Left kidney (tissue), 2 donors: ENCODE results near the gene DHRS3. TPM values are rescaled to one million over a fixed set of nuclear protein-coding genes. Genes with fewer than 3 reads are reported as not detected.
A peak's percentile ranks its signal among the peaks of the same experiment; 100 is the strongest.
"Not testable (repeated sequence)": the region's sequence is repeated elsewhere in the genome, so short reads cannot be mapped to it uniquely, and the experiment has no call there.

Source experiments
- DNase-seq: peaks from one replicate; pipeline ENCODE4 v3.0.0-alpha.2; 2013
- polyA plus RNA-seq: library from polyadenylated mRNA; unstranded; fragments of 120-200 nt; gene quantifications from one replicate; pipeline ENCODE4 v1.2.1, GENCODE V29; 2013; ENCODE audit not compliant: insufficient read length

The DHRS3 gene
- polyA plus RNA-seq, 1 donor: 80.7 TPM

GRCh38 chr1:12577020-12577419 lies 41.0 kb downstream of the DHRS3 start:
- DNase-seq: no peak

GRCh38 chr1:12574757-12575139 lies 43.3 kb downstream of the DHRS3 start:
- no peak for DNase-seq

GRCh38 chr1:12573015-12573825 lies 44.8 kb downstream of the DHRS3 start:
- DNase-seq: no peak

GRCh38 chr1:12572522-12572921 lies 45.5 kb downstream of the DHRS3 start:
- no peak for DNase-seq

- no peak for DNase-seq
These were observed 47.7 kb downstream of the DHRS3 start for GRCh38 chr1:12570291-12570690.

- no peak for DNase-seq
These were observed 49.8 kb downstream of the DHRS3 start for GRCh38 chr1:12568009-12568767.

- DNase-seq: no peak
These were observed 50.7 kb downstream of the DHRS3 start for GRCh38 chr1:12567288-12567819.

GRCh38 chr1:12566484-12567287 lies 51.3 kb downstream of the DHRS3 start:
- no peak for DNase-seq

GRCh38 chr1:12565966-12566352 lies 52.1 kb downstream of the DHRS3 start:
- no peak for DNase-seq

- no peak for DNase-seq
These were observed 52.7 kb downstream of the DHRS3 start for GRCh38 chr1:12565094-12565965.

- not testable (repeated sequence) for DNase-seq
These were observed 53.8 kb downstream of the DHRS3 start for GRCh38 chr1:12564251-12564650.

GRCh38 chr1:12562955-12563576 lies 54.9 kb downstream of the DHRS3 start:
- no peak for DNase-seq

GRCh38 chr1:12561121-12561520 lies 56.9 kb downstream of the DHRS3 start:
- DNase-seq: no peak

GRCh38 chr1:12556957-12557935 lies 60.8 kb downstream of the DHRS3 start:
- DNase-seq: no peak

- DNase-seq: peak; percentile 71
These were observed 61.6 kb downstream of the DHRS3 start for GRCh38 chr1:12556368-12556930.

GRCh38 chr1:12555411-12556367 lies 62.3 kb downstream of the DHRS3 start:
- DNase-seq: no peak

- no peak for DNase-seq
These were observed 63.3 kb downstream of the DHRS3 start for GRCh38 chr1:12554521-12555305.
